CD4-positive, alpha-beta T cell (primary cell): Measurements from ENCODE around the gene PRDM8. TPM values are rescaled to one million over a fixed set of nuclear protein-coding genes. Genes with fewer than 3 reads are reported as not detected.

Experiments
- ATAC-seq: fragments of 200-7000 bp; cut with Tn5 transposase; one replicate; pipeline ENCODE4 v1.10.0; 2022; ENCODE audit warnings: mild to moderate bottlenecking; ENCODE audit not compliant: poor library complexity
- CTCF ChIA-PET: fragments of 350-600 bp; sonication (Branson Sonifier 250); formaldehyde crosslinking; loops from one replicate; lab custom pipeline; 2021; ENCODE audit warnings: antibody characterized with exemption, inconsistent platforms; lab: Charles Lee
- POLR2A ChIA-PET: fragments of 350-600 bp; sonication (Branson Sonifier 250); formaldehyde crosslinking; loops from one replicate; lab custom pipeline; 2021; ENCODE audit warnings: antibody characterized with exemption, inconsistent platforms; lab: Charles Lee
- DNase-seq, 14 experiments: peaks; one replicate each; pipeline ENCODE4 v3.0.0-alpha.2; 2013 to 2020; ENCODE audit warnings: mixed read lengths in 2 of 14
- H3K27ac ChIP-seq, 2 donors: one replicate each; pipeline versions ENCODE4 v1.5.1 to v1.7.0; 2013; ENCODE audit warnings: low read length in 2 of 2, low read depth in 1 of 2, mild to moderate bottlenecking in 1 of 2
- H3K27me3 ChIP-seq, 2 experiments: 1 replicate in 1 of 2; 2 replicates in 1 of 2; pipeline versions ENCODE4 v1.6.1 to v1.7.0; 2013; ENCODE audit warnings: low read length in 2 of 2, control low read depth in 1 of 2, mild to moderate bottlenecking in 1 of 2, moderate library complexity in 1 of 2; ENCODE audit not compliant: insufficient read depth in 2 of 2, control insufficient read depth in 1 of 2
- H3K36me3 ChIP-seq: one replicate; pipeline ENCODE4 v1.6.1; 2013; ENCODE audit warnings: low read length, control low read depth; ENCODE audit not compliant: insufficient read depth
- H3K4me1 ChIP-seq: one replicate; pipeline ENCODE4 v1.6.1; 2013; ENCODE audit warnings: low read length, control low read depth; ENCODE audit not compliant: insufficient read depth
- H3K4me3 ChIP-seq: one replicate; pipeline ENCODE4 v1.5.1; 2013; ENCODE audit warnings: mild to moderate bottlenecking, low read length, moderate library complexity
- H3K9me3 ChIP-seq, 2 experiments: 1 replicate in 1 of 2; 2 replicates in 1 of 2; pipeline versions ENCODE4 v1.6.1 to v1.7.0; 2013; ENCODE audit warnings: low read length in 2 of 2, mild to moderate bottlenecking in 2 of 2, control low read depth in 1 of 2, moderate library complexity in 1 of 2; ENCODE audit not compliant: control insufficient read depth in 1 of 2, insufficient read depth in 1 of 2
- H3K27ac Mint-ChIP-seq: one replicate; pipeline ENCODE4 v1.8.0; 2020; ENCODE audit warnings: mixed read lengths
- H3K27me3 Mint-ChIP-seq: one replicate; pipeline ENCODE4 v1.8.0; 2021; ENCODE audit warnings: mixed read lengths
- H3K36me3 Mint-ChIP-seq: one replicate; pipeline ENCODE4 v1.8.0; 2021; ENCODE audit warnings: low read depth, mixed read lengths
- H3K4me1 Mint-ChIP-seq: one replicate; pipeline ENCODE4 v1.8.0; 2021; ENCODE audit warnings: low read depth, mixed read lengths
- H3K4me3 Mint-ChIP-seq: one replicate; pipeline ENCODE4 v1.8.0; 2020; ENCODE audit warnings: mild to moderate bottlenecking, mixed read lengths
- H3K9me3 Mint-ChIP-seq: one replicate; pipeline ENCODE4 v1.8.0; 2020; ENCODE audit warnings: mixed read lengths
- CTCF ChIP-seq: fragments of 200-600 bp; IDR thresholded peaks from one replicate; pipeline ENCODE4 v1.8.0; 2022; ENCODE audit warnings: antibody characterized with exemption, mild to moderate bottlenecking
- intact Hi-C, 2 experiments: fragments of 100-400 bp; cut with DNase I in 1 of 2; cut with micrococcal nuclease in 1 of 2; formaldehyde crosslinking; loops; one replicate each; pipeline versions ENCODE4 v1.15.1 to v1.9.0; 2023 to 2025; cut with DNase I, micrococcal nuclease
- total RNA-seq, 174 experiments: library from RNA in 2 of 174; stranded (reverse) in 2 of 174; gene quantifications; one replicate each; pipeline ENCODE4 v1.2.3 and lab custom pipeline; 2021 to 2026

Gene PRDM8
- total RNA-seq, 2 experiments from 2014 or later: 4.2 to 5.1 TPM

- Histone ChIP-seq H3K4me3 (no peak overlapping the region), H3K4me1 (peaks cover 14% of the 10 kb centered on the region), H3K27ac (no peak overlapping the region), H3K27me3 (no peaks in the 10 kb centered on the region), H3K9me3 (no peaks in the 10 kb centered on the region), H3K36me3 (peaks cover 4% of the 10 kb centered on the region)
- TF ChIP-seq CTCF: no peak
- ChIA-PET CTCF (no interaction called here), POLR2A (interaction anchor here (0.8 kb wide), 1 partner anchor 62 kb away, joined by 3 read pairs; no protein-coding TSS in a partner anchor)
- Mint-ChIP-seq H3K4me3 (no peak overlapping the region), H3K36me3 (peaks cover 3% of the 10 kb centered on the region), H3K9me3 (no peaks in the 10 kb centered on the region), H3K27ac (no peak overlapping the region), H3K27me3 (peaks cover 22% of the 10 kb centered on the region), H3K4me1 (peaks cover 17% of the 10 kb centered on the region)
- ATAC-seq (no peak), DNase-seq (no peak)
- intact Hi-C loops: loop anchor here in 1 of 2 experiments (10.0 kb wide), 1 partner anchor 1415 kb away; the partner anchor contains the start of gene BMP2K
These were observed 7.2 kb upstream of the PRDM8 start for GRCh38 chr4:80189956-80190677.

- CTCF ChIA-PET: no interaction called here
- H3K27me3 ChIP-seq: peaks cover 0 to 8% of the 10 kb centered on the region in 2 experiments
- peaks cover 17% of the 10 kb centered on the region for H3K4me1 Mint-ChIP-seq
- no peak overlapping the region for H3K4me3 ChIP-seq
- TF ChIP-seq CTCF: no peak
- intact Hi-C loops: no loop called here
- ATAC-seq: no peak
- H3K36me3 ChIP-seq: peaks cover 4% of the 10 kb centered on the region
- no peak overlapping the region for H3K27ac Mint-ChIP-seq
- POLR2A ChIA-PET: no interaction called here
- H3K27ac ChIP-seq: no peak overlapping the region
- H3K9me3 Mint-ChIP-seq: no peaks in the 10 kb centered on the region
- H3K36me3 Mint-ChIP-seq: no peaks in the 10 kb centered on the region
- peaks cover 16% of the 10 kb centered on the region for H3K4me1 ChIP-seq
- no peak overlapping the region for H3K4me3 Mint-ChIP-seq
- H3K27me3 Mint-ChIP-seq: peaks cover 44% of the 10 kb centered on the region
- no peaks in the 10 kb centered on the region for H3K9me3 ChIP-seq
- DNase-seq: no peak
These were observed 4.9 kb upstream of the PRDM8 start for GRCh38 chr4:80192252-80192866.

- H3K9me3 ChIP-seq: no peaks in the 10 kb centered on the region
- Mint-ChIP-seq H3K27ac (no peak overlapping the region), H3K4me3 (no peak overlapping the region), H3K9me3 (no peaks in the 10 kb centered on the region), H3K36me3 (no peaks in the 10 kb centered on the region), H3K27me3 (peaks cover 50% of the 10 kb centered on the region), H3K4me1 (peaks cover 23% of the 10 kb centered on the region)
- intact Hi-C loops: no loop called here
- DNase-seq (no peak), ATAC-seq (no peak)
- no peak for TF ChIP-seq CTCF
- no peak overlapping the region for H3K27ac ChIP-seq
- POLR2A ChIA-PET: no interaction called here
- peaks cover 4% of the 10 kb centered on the region for H3K36me3 ChIP-seq
- CTCF ChIA-PET: no interaction called here
- peaks cover 5 to 10% of the 10 kb centered on the region in 2 experiments for H3K27me3 ChIP-seq
- no peak overlapping the region for H3K4me3 ChIP-seq
- peaks cover 21% of the 10 kb centered on the region for H3K4me1 ChIP-seq
These were observed 4.4 kb upstream of the PRDM8 start for GRCh38 chr4:80192937-80193336.
